Subcutaneous abdominal adipose tissue (tissue), 5 donors: ENCODE measurements around the gene GRID1.

Experiments used
- H3K27ac ChIP-seq: one replicate; pipeline ENCODE4 v1.7.0; 2013; ENCODE audit warnings: low read depth, mild to moderate bottlenecking, inconsistent platforms, low read length, moderate library complexity
- H3K27me3 ChIP-seq, 5 donors: one replicate each; pipeline ENCODE4 v1.7.0; 2013; ENCODE audit warnings: low read length in 5 of 5, inconsistent platforms in 1 of 5; ENCODE audit not compliant: control insufficient read depth in 5 of 5, insufficient read depth in 4 of 5
- H3K36me3 ChIP-seq, 5 donors: one replicate each; pipeline ENCODE4 v1.7.0; 2013; ENCODE audit warnings: low read length in 5 of 5; ENCODE audit not compliant: control insufficient read depth in 5 of 5, insufficient read depth in 5 of 5
- H3K4me1 ChIP-seq, 5 donors: one replicate each; pipeline ENCODE4 v1.7.0; 2013; ENCODE audit warnings: low read length in 5 of 5, mild to moderate bottlenecking in 3 of 5, moderate library complexity in 1 of 5; ENCODE audit not compliant: control insufficient read depth in 5 of 5, insufficient read depth in 5 of 5
- H3K4me3 ChIP-seq, 5 donors: one replicate each; pipeline ENCODE4 v1.7.0; 2013; ENCODE audit warnings: low read length in 5 of 5, low read depth in 1 of 5
- H3K9ac ChIP-seq, 5 donors: one replicate each; pipeline ENCODE4 v1.7.0; 2013; ENCODE audit warnings: low read length in 5 of 5, mild to moderate bottlenecking in 4 of 5, moderate library complexity in 3 of 5
- H3K9me3 ChIP-seq, 5 donors: one replicate each; pipeline ENCODE4 v1.7.0; 2013; ENCODE audit warnings: low read length in 5 of 5; ENCODE audit not compliant: control insufficient read depth in 5 of 5
- donor health status: healthy.
- donor health status: healthy.
- donor health status: healthy.
- donor health status: healthy.
- donor health status: healthy.

Gene GRID1

GRCh38 chr10:86206240-86206579 is 160.4 kb downstream of the GRID1 start:
- no peaks in the 10 kb centered on the region for H3K27me3 ChIP-seq
- no peak overlapping the region for H3K9ac ChIP-seq
- H3K4me3 ChIP-seq: no peak overlapping the region
- H3K9me3 ChIP-seq: no peaks in the 10 kb centered on the region
- H3K4me1 ChIP-seq: no peaks in the 10 kb centered on the region
- no peaks in the 10 kb centered on the region for H3K36me3 ChIP-seq
- H3K27ac ChIP-seq: no peak overlapping the region

DNA sequence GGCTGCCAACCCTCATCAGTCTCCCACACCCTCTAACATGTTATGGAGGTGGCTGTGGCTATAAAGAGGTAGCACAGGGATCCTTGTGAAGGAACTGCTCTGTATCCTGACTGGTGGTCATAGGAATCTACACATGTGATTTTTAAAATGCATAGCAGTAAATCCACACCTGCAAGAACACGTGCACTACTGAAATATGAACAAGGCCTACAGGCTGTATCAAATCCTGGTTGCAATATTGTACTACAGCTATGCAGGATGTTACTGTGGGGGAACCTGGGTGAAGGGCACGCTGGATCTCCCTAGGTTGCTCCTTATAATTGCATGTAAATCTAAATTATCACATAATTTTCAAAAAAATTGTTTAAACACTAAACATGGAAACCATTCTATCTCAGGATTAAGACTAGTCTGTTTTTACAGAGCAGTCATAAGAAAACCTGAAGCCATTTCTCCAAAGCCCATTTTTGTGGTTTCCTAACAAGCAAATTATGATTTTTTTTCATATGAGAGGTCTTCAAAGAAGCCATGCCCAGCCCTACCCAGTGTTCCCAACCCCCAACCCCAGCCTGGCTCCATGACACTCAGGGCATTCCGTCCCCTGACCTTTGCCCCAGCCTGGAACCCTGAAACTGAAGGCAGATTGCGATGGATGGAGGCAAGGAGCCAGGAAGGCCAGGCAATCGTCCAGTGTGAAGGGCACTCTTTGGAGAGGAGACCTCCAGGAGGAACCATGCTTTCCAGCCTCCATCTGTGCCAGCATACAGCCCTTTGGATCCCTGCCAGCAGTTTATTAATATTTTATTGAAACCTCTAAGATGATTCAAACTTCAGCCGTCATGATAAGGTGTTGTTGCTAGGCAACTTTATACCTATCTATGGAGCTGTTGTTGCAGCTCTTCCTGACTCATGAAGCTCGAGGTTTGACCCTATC is 161.0 kb downstream of the GRID1 start:
- Histone ChIP-seq H3K36me3 (no peaks in the 10 kb centered on the region), H3K27ac (no peak overlapping the region), H3K27me3 (no peaks in the 10 kb centered on the region), H3K4me3 (no peak overlapping the region), H3K9me3 (no peaks in the 10 kb centered on the region), H3K9ac (no peak overlapping the region), H3K4me1 (no peaks in the 10 kb centered on the region)

DNA sequence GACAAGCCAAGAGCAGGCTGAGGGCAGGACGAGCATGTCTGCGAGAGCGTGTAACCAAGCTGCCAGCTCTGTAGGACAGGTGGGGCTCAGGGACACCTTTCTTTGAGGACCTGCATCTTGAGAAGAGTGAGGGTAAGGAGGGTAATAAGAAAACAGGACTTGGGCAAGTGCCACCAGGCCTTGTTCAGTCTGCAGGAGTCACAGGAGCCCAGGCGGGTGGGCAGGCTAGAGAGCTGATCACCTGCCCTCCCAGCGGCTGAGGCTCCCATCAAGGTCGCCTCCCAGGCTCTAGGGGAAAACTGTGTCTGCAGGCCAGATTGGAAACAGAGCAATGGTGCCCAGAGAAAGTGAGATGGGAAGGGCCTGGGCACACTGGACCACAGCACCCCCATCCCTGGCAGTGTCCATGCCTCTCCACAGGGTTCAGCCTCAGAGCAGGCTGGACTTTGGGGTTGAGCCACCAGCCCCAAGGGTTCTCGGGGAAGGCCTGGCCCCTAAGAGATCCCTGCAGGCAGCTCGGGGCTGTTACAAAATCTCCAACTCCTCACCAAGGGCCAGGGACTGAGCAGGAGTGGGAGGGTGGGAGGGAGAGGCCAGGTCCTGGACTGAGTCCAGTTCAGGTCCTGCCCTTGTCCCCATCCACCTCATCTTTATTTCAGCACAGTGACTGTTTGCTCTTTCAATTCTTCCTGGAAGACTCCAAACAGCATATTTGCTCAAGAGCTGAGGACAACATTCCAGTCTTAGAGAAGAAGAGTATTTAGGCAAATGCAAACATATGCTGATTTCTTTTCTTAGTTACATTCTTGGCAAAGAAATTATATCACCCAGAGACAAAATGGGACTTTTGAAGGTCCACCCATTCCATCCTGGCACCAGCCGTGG is 161.9 kb downstream of the GRID1 start:
- H3K27ac ChIP-seq: no peak overlapping the region
- H3K4me3 ChIP-seq: no peak overlapping the region
- no peaks in the 10 kb centered on the region for H3K27me3 ChIP-seq
- H3K9ac ChIP-seq: no peak overlapping the region
- H3K9me3 ChIP-seq: no peaks in the 10 kb centered on the region
- no peaks in the 10 kb centered on the region for H3K4me1 ChIP-seq
- no peaks in the 10 kb centered on the region for H3K36me3 ChIP-seq

DNA sequence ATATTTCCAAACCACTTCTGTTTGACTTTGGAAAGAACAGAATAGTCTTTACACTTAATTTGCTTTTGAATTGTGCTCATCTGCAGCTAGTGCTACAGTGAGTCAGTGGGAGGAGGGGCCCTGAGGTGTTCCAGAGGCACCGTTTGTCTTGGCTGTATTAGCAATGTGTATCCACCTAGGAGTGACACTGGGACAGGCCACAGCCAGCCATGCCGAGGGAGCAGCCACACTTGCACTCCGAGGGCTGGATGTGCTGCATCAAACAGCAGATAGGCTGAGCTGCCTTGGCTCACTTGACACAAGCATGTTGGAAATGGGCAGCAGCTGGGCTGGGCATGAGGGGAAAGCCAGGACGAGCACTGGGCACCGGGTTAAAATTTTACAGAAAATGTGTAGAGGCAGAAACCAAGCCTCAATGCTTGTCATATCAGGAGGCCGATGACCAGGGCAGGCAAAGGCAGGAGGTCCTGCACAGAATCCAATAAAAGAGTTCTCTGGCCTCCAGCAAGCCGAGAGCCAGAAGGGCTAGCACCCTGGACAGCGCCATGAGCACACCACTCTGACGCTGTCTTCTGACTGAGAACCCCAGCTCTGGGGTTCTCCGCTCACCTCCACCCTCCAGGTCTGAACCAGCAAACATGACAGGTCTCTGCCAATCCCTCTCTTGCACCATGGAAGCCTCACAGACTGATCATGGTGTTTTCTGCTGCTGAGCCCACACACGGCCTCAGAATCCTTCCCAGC is 163.3 kb downstream of the GRID1 start:
- Histone ChIP-seq H3K9me3 (no peaks in the 10 kb centered on the region), H3K4me3 (no peak overlapping the region), H3K9ac (no peak overlapping the region), H3K27ac (no peak overlapping the region), H3K36me3 (no peaks in the 10 kb centered on the region), H3K4me1 (no peaks in the 10 kb centered on the region), H3K27me3 (peaks cover 0 to 4% (median 0%) of the 10 kb centered on the region in 5 donors)

- Histone ChIP-seq H3K27me3 (peaks cover 0 to 5% (median 0%) of the 10 kb centered on the region in 5 donors), H3K4me3 (no peak overlapping the region), H3K36me3 (no peaks in the 10 kb centered on the region), H3K27ac (no peak overlapping the region), H3K9ac (no peak overlapping the region), H3K4me1 (no peaks in the 10 kb centered on the region), H3K9me3 (no peaks in the 10 kb centered on the region)
Observed at GRCh38 chr10:86202226-86202735, 164.3 kb downstream of the GRID1 start.

- Histone ChIP-seq H3K4me1 (no peaks in the 10 kb centered on the region), H3K27ac (no peak overlapping the region), H3K9me3 (no peaks in the 10 kb centered on the region), H3K9ac (no peak overlapping the region), H3K27me3 (peaks cover 0 to 7% (median 0%) of the 10 kb centered on the region in 5 donors), H3K4me3 (no peak overlapping the region), H3K36me3 (no peaks in the 10 kb centered on the region)
Observed at GRCh38 chr10:86200867-86201266, 165.7 kb downstream of the GRID1 start.

DNA sequence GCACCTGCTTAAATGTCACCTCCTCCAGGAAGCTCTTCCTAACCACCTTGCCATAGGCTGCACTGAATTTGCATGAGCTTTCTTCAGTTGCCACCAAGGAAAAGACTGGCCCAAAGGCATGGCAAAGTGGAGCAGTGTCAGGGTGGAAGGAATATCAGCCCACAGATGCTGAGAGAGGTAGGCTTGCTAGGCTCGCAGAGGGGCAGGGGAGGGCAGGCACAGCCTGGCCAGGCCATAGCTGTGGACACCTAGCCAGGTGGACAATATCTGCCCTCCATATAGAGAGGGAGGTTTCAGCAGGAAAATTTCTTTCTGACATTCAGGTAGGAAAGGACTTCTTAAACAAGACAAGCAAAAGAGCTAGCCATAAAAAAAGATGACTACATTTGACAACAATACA is 166.3 kb downstream of the GRID1 start:
- H3K4me3 ChIP-seq: no peak overlapping the region
- H3K27ac ChIP-seq: no peak overlapping the region
- H3K4me1 ChIP-seq: no peaks in the 10 kb centered on the region
- H3K9me3 ChIP-seq: no peaks in the 10 kb centered on the region
- no peak overlapping the region for H3K9ac ChIP-seq
- H3K27me3 ChIP-seq: peaks cover 0 to 13% (median under 1%) of the 10 kb centered on the region in 5 donors
- no peaks in the 10 kb centered on the region for H3K36me3 ChIP-seq

- Histone ChIP-seq H3K9me3 (no peaks in the 10 kb centered on the region), H3K4me1 (no peaks in the 10 kb centered on the region), H3K27ac (no peak overlapping the region), H3K27me3 (peaks cover 0 to 13% (median 3%) of the 10 kb centered on the region in 5 donors), H3K9ac (no peak overlapping the region), H3K36me3 (no peaks in the 10 kb centered on the region), H3K4me3 (no peak overlapping the region)
Observed at GRCh38 chr10:86199041-86199440, 167.6 kb downstream of the GRID1 start.

- H3K4me3 ChIP-seq: no peak overlapping the region
- H3K36me3 ChIP-seq: no peaks in the 10 kb centered on the region
- no peaks in the 10 kb centered on the region for H3K9me3 ChIP-seq
- H3K27me3 ChIP-seq: peaks cover 0 to 13% (median 3%) of the 10 kb centered on the region in 5 donors
- no peak overlapping the region for H3K27ac ChIP-seq
- H3K9ac ChIP-seq: no peak overlapping the region
- H3K4me1 ChIP-seq: no peaks in the 10 kb centered on the region
Observed at GRCh38 chr10:86198271-86198670, 168.3 kb downstream of the GRID1 start.
